K562 (cell line): Measurements from ENCODE around the gene ADAMTS7. TPM values are rescaled to one million over a fixed set of nuclear protein-coding genes. Genes with fewer than 3 reads are reported as not detected.
"Not testable (repeated sequence)": the region's sequence is repeated elsewhere in the genome, so short reads cannot be mapped to it uniquely, and the experiment has no call there.

Source experiments
- ATAC-seq: fragments of 200-7000 bp; cut with Tn5 transposase; 3 replicates; pipeline ENCODE4 v1.9.1; 2020; ENCODE audit warnings: moderate library complexity
- BruUV-seq: library from RNA; stranded (reverse); fragments of 400-500 nt; replicated peaks from 2 replicates; lab custom pipeline; 2021; lab: Mats Ljungman, UMichigan
- CTCF ChIA-PET: fragments of 300-600 bp; formaldehyde crosslinking; extraction: SDS; loops from one replicate; lab custom pipeline; 2021; ENCODE audit warnings: low intra/inter-chr PET ratio; lab: Yijun Ruan, JAX
- POLR2A ChIA-PET: fragments of 300-600, 350-650 bp; sonication (Branson Sonifier 250); formaldehyde crosslinking; extraction: SDS; loops from one replicate; lab custom pipeline; 2021; ENCODE audit warnings: antibody characterized with exemption, inconsistent platforms; lab: Yijun Ruan, JAX
- DNase-seq, 4 experiments: peaks; one replicate each; pipeline versions ENCODE4 v3.0.0 to v3.0.0-alpha.2; 2011 to 2018; ENCODE audit warnings: low spot score in 3 of 4, mixed read lengths in 3 of 4; ENCODE audit errors: extremely low read depth in 1 of 4
- FAIRE-seq: peaks from 2 replicates; lab custom pipeline; 2011; peaks lifted over from hg19 to GRCh38; lab: Jason Lieb, UNC
- H2AFZ ChIP-seq: 2 replicates; pipeline ENCODE4 v1.6.0; 2011; ENCODE audit warnings: low read depth, low read length, control low read depth, inconsistent platforms
- H3K27ac ChIP-seq: fragments of 200-600 bp; 3 replicates; pipeline ENCODE4 v1.8.0; 2011; ENCODE audit warnings: low read depth, mild to moderate bottlenecking, control low read depth, inconsistent platforms, low read length, moderate library complexity, mixed read lengths; ENCODE audit errors: extremely low read depth
- H3K27me3 ChIP-seq, 2 experiments: fragments of 300-600 bp in 1 of 2; 2 replicates in 1 of 2; 3 replicates in 1 of 2; pipeline versions ENCODE4 v1.6.0 to v1.8.0; 2011; ENCODE audit warnings: inconsistent platforms in 2 of 2, low read length in 2 of 2, mild to moderate bottlenecking in 1 of 2, mixed read lengths in 1 of 2, moderate library complexity in 1 of 2; ENCODE audit not compliant: control insufficient read depth in 2 of 2, insufficient read depth in 2 of 2
- H3K36me3 ChIP-seq: fragments of 300-600 bp; 3 replicates; pipeline ENCODE4 v1.8.0; 2011; ENCODE audit warnings: mild to moderate bottlenecking, low read length, inconsistent platforms; ENCODE audit not compliant: control insufficient read depth, insufficient read depth
- H3K4me1 ChIP-seq, 2 experiments: fragments of 200-600 bp in 1 of 2; replicated peaks in 1 of 2; 2 replicates in 1 of 2; 3 replicates in 1 of 2; pipeline versions ENCODE4 v1.5.1 to v1.8.0; 2011; ENCODE audit warnings: inconsistent platforms in 2 of 2, low read length in 2 of 2, mild to moderate bottlenecking in 1 of 2, mixed read lengths in 1 of 2, moderate library complexity in 1 of 2; ENCODE audit not compliant: control insufficient read depth in 2 of 2, insufficient read depth in 2 of 2
- H3K4me2 ChIP-seq: 2 replicates; pipeline ENCODE4 v1.6.1; 2011; ENCODE audit warnings: low read length, control low read depth, inconsistent platforms, mixed read lengths; ENCODE audit not compliant: insufficient read depth
- H3K4me3 ChIP-seq: fragments of 200-600 bp; sonication (generic), shearing (Covaris generic); 2 replicates; pipeline ENCODE4 v1.5.1; 2016; ENCODE audit warnings: control low read depth, inconsistent platforms
- H3K79me2 ChIP-seq: fragments of 200-600 bp; 3 replicates; pipeline ENCODE4 v1.8.0; 2011; ENCODE audit warnings: low read length, inconsistent platforms; ENCODE audit not compliant: control insufficient read depth, insufficient read depth
- H3K9ac ChIP-seq, 2 experiments: 2 replicates each; pipeline versions ENCODE4 v1.6.0 to v1.6.1; 2011; ENCODE audit warnings: low read depth in 2 of 2, low read length in 2 of 2, control low read depth in 1 of 2, inconsistent platforms in 1 of 2, mild to moderate bottlenecking in 1 of 2, mixed read lengths in 1 of 2; ENCODE audit not compliant: insufficient read depth in 1 of 2
- H3K9me1 ChIP-seq: one replicate; pipeline ENCODE4 v1.6.0; 2011; ENCODE audit warnings: inconsistent platforms, mild to moderate bottlenecking, low read length, moderate library complexity; ENCODE audit not compliant: control insufficient read depth, insufficient read depth
- H3K9me3 ChIP-seq: replicated peaks from 2 replicates; pipeline ENCODE4 v1.5.1; 2011; ENCODE audit warnings: low read depth, low read length, inconsistent platforms; ENCODE audit not compliant: control insufficient read depth, insufficient read depth
- H4K20me1 ChIP-seq: replicated peaks from 2 replicates; pipeline ENCODE4 v1.6.1; 2011; ENCODE audit warnings: low read length, inconsistent platforms, mixed read lengths; ENCODE audit not compliant: control insufficient read depth, insufficient read depth
- WGBS: fragments of 100-300 bp; shearing (Covaris generic); methylation state at CpG from one replicate; pipeline ENCODE4 v1.1.6; 2016; ENCODE audit warnings: low coverage, mixed read lengths; ENCODE audit not compliant: insufficient coverage; ENCODE audit errors: missing lambda C conversion rate; 5-methylcytosine and 5-hydroxymethylcytosine counted together
- in situ Hi-C: fragments of 300-500 bp; cut with MboI; formaldehyde crosslinking; loops from 4 replicates; pipeline ENCODE4 v1.15.0; 2018; ENCODE audit warnings: inconsistent platforms, mixed read lengths
- intact Hi-C: fragments of 100-400 bp; cut with micrococcal nuclease; formaldehyde crosslinking; loops from 2 replicates; pipeline ENCODE4 v1.14.2; 2022
- polyA plus RNA-seq, 8 experiments: library from polyadenylated mRNA; depleted of rRNA in 4 of 8; stranded (reverse) in 5 of 8; unstranded in 3 of 8; fragments of >200 nt; fragmentation: Nextera tagmentation in 2 of 8; fragmentation: Illumina TruSeq in 1 of 8; extraction: Ambion mirVana in 2 of 8; extraction: Trizol in 1 of 8; gene quantifications; 2 replicates each; pipeline versions ENCODE4 v1.2.1 to v1.2.3, GENCODE V29; 2011 to 2014; ENCODE audit warnings: inconsistent platforms in 1 of 8, missing spikeins in 1 of 8
- total RNA-seq, 7 experiments: library from RNA; depleted of rRNA in 6 of 7; stranded (reverse); fragments of >200 nt in 6 of 7; fragmentation: Illumina TruSeq in 2 of 7; extraction: Trizol in 2 of 7; gene quantifications; 2 replicates each; pipeline versions ENCODE4 v1.2.1 to v1.2.3, GENCODE V29; 2011 to 2021; ENCODE audit warnings: low replicate concordance in 1 of 7

Gene ADAMTS7
- total and polyA plus RNA-seq, 9 of the 15 experiments (the other 6 are each of a cell fraction or from before 2014, with no cell fraction given) = 0.05 to 0.07 TPM; not detected in 7

- CTCF ChIA-PET = not testable (repeated sequence)
Measured at GRCh38 chr15:78765154-78765860, 46.0 kb downstream of the ADAMTS7 start.

GRCh38 chr15:78764340-78765153 is 46.7 kb downstream of the ADAMTS7 start:
- H2AFZ ChIP-seq, intact Hi-C loops, FAIRE-seq, H3K9me3 ChIP-seq, CTCF ChIA-PET, H3K79me2 ChIP-seq, H4K20me1 ChIP-seq, H3K9ac ChIP-seq, H3K4me2 ChIP-seq, H3K36me3 ChIP-seq, ATAC-seq, BruUV-seq, H3K27ac ChIP-seq, H3K4me3 ChIP-seq, POLR2A ChIA-PET, H3K9me1 ChIP-seq, DNase-seq: not testable (repeated sequence)
- Histone ChIP-seq H3K4me1 (peaks cover 0 to 17% of the 10 kb centered on the region in 2 experiments; a peak in 1 of 5 replicates), H3K27me3 (peaks cover 2 to 29% of the 10 kb centered on the region in 2 experiments; a peak in 2 of 5 replicates)
- 16% methylated on average over 15 of the region's 28 CpGs for WGBS
- in situ Hi-C loops = loop anchor here (5.0 kb wide), 1 partner anchor 772 kb away; no protein-coding TSS in a partner anchor

More at GRCh38 chr15:78765154-78765860, 46.0 kb downstream of the ADAMTS7 start:
- peaks cover 4 to 29% of the 10 kb centered on the region in 2 experiments; a peak in 2 of 5 replicates for H3K27me3 ChIP-seq
- intact Hi-C loops, H3K4me3 ChIP-seq, POLR2A ChIA-PET, DNase-seq, H3K9me3 ChIP-seq, H3K79me2 ChIP-seq, H3K36me3 ChIP-seq, H3K27ac ChIP-seq, H4K20me1 ChIP-seq, FAIRE-seq, ATAC-seq, BruUV-seq, H3K9me1 ChIP-seq, H3K4me2 ChIP-seq, in situ Hi-C loops, H2AFZ ChIP-seq, H3K9ac ChIP-seq: not testable (repeated sequence)
- H3K4me1 ChIP-seq = peaks cover 0 to 17% of the 10 kb centered on the region in 2 experiments; a peak in 1 of 5 replicates
- 0% methylated on average over 4 of the region's 18 CpGs for WGBS
